HG03558 (cell line): ENCODE data around the gene PRSS57.
"Not testable (repeated sequence)": the region's sequence is repeated elsewhere in the genome, so short reads cannot be mapped to it uniquely, and the experiment has no call there.

ENCODE experiments used
- ATAC-seq: cut with Tn5 transposase; IDR thresholded peaks from one replicate; pipeline ENCODE4 v1.9.1; 2021; ENCODE audit warnings: moderate number of reproducible peaks; ENCODE audit not compliant: unreplicated experiment; ENCODE audit errors: extremely low read depth

The PRSS57 gene

GRCh38 chr19:723714-724113 is 28.5 kb upstream of the PRSS57 start:
- ATAC-seq = no peak

GRCh38 chr19:723247-723646 is 28.0 kb upstream of the PRSS57 start:
- no peak for ATAC-seq

- ATAC-seq = no peak
Observed at GRCh38 chr19:722553-723101, 27.4 kb upstream of the PRSS57 start.

GRCh38 chr19:720345-721160 is 25.3 kb upstream of the PRSS57 start:
- ATAC-seq = no peak

GRCh38 chr19:719636-720344 is 24.5 kb upstream of the PRSS57 start:
- no peak for ATAC-seq

GRCh38 chr19:718991-719512 is 23.8 kb upstream of the PRSS57 start:
- ATAC-seq = no peak

- no peak for ATAC-seq
Observed at GRCh38 chr19:718251-718951, 23.1 kb upstream of the PRSS57 start.

- ATAC-seq = no peak
Observed at GRCh38 chr19:715347-715746, 20.1 kb upstream of the PRSS57 start.

- no peak for ATAC-seq
Observed at GRCh38 chr19:711254-711653, 16.0 kb upstream of the PRSS57 start.

GRCh38 chr19:710767-711166 is 15.5 kb upstream of the PRSS57 start:
- ATAC-seq = no peak

GRCh38 chr19:709965-710571 is 14.8 kb upstream of the PRSS57 start:
- ATAC-seq = no peak

- ATAC-seq = no peak
Observed at GRCh38 chr19:709196-709964, 14.1 kb upstream of the PRSS57 start.

GRCh38 chr19:708154-709143 is 13.2 kb upstream of the PRSS57 start, which contains the start of gene PALM:
PALM (plus strand) TSS chr19:708935; CDS start chr19:709147, 212 bp downstream.
- ATAC-seq = no peak

- ATAC-seq = no peak
Observed at GRCh38 chr19:704447-704741, 9.1 kb upstream of the PRSS57 start.

GRCh38 chr19:703651-704446 is 8.6 kb upstream of the PRSS57 start:
- no peak for ATAC-seq

GRCh38 chr19:703329-703650 is 8.0 kb upstream of the PRSS57 start:
- ATAC-seq = no peak

GRCh38 chr19:702847-703246 is 7.6 kb upstream of the PRSS57 start:
- ATAC-seq = not testable (repeated sequence)

- ATAC-seq = not testable (repeated sequence)
Observed at GRCh38 chr19:699885-700284, 4.6 kb upstream of the PRSS57 start.
